ENCODE measurements around the gene DDT.

- no peak for TF ChIP-seq CTCF (IDR thresholded peaks at IDR 0.05)
- TF ChIP-seq POLR2AphosphoS5 (IDR thresholded peaks at IDR 0.05; ENCODE audit: low read depth, low read length): no peak
- TF ChIP-seq TCF7L2 (IDR thresholded peaks at IDR 0.05; ENCODE audit: low read depth, low read length): no peak
These were observed 49.1 kb downstream of the DDT start for GRCh38 chr22:23925020-23925606.
